H1 (cell line): ENCODE measurements around the gene ALOX5.

Experiments used
- CTCF ChIP-seq, 3 experiments: IDR thresholded peaks; 1 replicate in 2 of 3; 2 replicates in 1 of 3; pipeline versions ENCODE4 v1.5.1 to v1.6.1; 2011; ENCODE audit warnings: low read length in 3 of 3, mild to moderate bottlenecking in 3 of 3, inconsistent platforms in 2 of 3, low read depth in 1 of 3, moderate library complexity in 1 of 3; ENCODE audit not compliant: insufficient read depth in 1 of 3; ENCODE audit errors: control extremely low read depth in 1 of 3
- GABPA ChIP-seq: IDR thresholded peaks from 2 replicates; pipeline ENCODE4 v1.6.1; 2011; ENCODE audit warnings: mild to moderate bottlenecking, low read length, moderate library complexity, borderline replicate concordance; ENCODE audit not compliant: insufficient read depth
- MAFK ChIP-seq: IDR thresholded peaks from 2 replicates; pipeline ENCODE4 v1.6.1; 2012; ENCODE audit warnings: low read depth, mild to moderate bottlenecking, improper control_type of control experiment, low read length
- TAF1 ChIP-seq: IDR thresholded peaks from 2 replicates; pipeline ENCODE4 v1.6.1; 2011; ENCODE audit warnings: mild to moderate bottlenecking, low read depth, low read length

- TF ChIP-seq CTCF (IDR thresholded peaks at IDR 0.05; ENCODE audit: control extremely low read depth in 1 of 3, insufficient read depth in 1 of 3, low read depth in 1 of 3, low read length in 3 of 3), result no peak
- TF ChIP-seq TAF1, result no peak
- TF ChIP-seq GABPA, result no peak
- TF ChIP-seq MAFK, result no peak
Measured at GRCh38 chr10:45452743-45453452, 78.9 kb downstream of the ALOX5 start.
